GDM1 (cell line): ENCODE results near the gene NHEJ1.

ENCODE experiments used
- DNase-seq: peaks from one replicate; lab custom pipeline; 2025; lab: John Stamatoyannopoulos, UW

The NHEJ1 gene

DNA sequence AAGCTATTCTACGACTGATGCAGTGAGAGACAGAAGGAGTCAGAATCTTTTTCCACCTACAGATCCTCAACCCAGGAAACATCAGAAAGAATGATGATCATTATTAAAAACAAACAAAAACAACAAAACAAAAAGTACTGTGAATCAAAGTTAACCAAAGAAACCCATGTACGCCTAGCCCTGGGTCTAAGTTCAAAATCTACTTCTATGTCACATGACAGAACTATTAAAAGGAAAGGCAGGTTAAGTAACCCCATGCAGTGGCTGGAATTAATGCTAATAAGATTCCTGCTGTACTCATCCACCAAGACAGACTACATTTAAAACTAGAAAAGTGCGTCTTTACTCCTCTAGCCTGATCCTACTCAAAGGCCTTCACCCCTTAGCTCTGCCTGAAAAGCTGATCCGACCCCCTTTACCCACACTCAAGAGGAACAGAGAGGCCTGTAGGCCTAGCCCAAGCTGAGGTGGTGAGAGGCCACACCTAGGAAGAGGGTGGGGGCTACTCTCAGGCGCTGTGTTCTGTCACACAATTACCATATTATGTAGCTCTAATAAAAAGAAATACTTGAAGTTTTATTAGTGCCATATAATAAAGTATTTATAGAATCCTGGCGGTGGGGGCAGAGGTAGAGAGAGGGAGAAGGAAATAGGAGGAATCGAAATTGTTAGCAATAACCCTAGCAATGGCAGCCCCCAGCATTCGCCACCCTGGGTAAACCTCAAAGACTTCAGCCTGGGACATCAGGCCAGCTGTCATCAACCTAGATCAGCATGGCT is 37.1 kb downstream of the NHEJ1 start:
- DNase-seq, result no peak

DNA sequence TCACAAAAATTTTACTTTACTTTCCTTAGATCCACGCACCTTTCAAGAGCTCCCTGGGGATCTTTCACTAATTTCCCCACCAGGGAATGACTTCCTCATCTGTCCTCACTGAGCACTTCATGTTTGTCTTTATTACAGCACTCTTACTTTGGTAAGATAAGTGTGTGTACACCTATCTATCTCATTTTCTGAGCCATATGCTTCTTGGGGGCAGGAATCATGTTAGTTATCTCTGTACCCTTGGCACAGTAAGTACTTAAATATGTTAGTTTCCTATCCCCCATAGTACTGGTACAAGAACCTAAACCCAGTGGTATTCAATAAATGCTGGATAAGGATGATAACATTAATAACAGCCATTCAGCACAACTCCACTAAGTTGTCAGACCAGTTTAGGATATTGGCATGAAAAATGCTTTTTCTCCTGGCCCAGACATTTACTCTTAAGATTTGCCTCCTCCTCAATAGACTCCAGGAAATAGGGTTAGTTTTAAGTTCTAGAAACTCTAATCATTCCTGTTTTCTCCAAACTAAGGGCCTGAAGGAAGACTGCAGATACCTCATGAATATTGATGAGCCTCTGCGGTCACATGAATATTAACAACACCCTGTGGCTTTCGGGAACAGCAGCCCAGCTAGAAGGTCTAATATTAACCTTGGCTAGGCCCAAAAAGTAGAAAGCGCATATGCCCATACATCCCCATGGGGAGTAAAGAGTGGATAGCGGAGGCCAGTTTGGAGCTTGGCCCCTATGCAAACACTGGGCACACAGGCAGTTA is 38.2 kb downstream of the NHEJ1 start:
- DNase-seq, result no peak

DNA sequence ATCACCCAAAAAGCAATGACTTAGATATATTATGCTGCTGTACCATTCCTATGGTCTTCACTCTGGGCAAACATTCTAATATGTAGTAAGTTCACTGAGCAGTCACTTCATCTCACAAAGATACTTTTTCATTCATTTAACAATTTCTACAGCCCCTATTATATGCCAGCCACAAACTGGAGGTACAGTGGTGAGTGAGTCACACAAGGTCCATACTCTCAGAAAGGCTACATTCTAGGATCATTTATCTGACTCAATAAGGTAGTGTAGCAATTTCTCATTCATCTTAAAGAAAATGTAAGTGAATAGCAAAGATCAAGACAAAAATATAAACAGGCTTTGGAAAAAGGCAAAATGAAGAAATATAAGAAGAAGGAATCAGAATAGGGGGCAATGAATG is 40.5 kb downstream of the NHEJ1 start:
- no peak for DNase-seq

DNA sequence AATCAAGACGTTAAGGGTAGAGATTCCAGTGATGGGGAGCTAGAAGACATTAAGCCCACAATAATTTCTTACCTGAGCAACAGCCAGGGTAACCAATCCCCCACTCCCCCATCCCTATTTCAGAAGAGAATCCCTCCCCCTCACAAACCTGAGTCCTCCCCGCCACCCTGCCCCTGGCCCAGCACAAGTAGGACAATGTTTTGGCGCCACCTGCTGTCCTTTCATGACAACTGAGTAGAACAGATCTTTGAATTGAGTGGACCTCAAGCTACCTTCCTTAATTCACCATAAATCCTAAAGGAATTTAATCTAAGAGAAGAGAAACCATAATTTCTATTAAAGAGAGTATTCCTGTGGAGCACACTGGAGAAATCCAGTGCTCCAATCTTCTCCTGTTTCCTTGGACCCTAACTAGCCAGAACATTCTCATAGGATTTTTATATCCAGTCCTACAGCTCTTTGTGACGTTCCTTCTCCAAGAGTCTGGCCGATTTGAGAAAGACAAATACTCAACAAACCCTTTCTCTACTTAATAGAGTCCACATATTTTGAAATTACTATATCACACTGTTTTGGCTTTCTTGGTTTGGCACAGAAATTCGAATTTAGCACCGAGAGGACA is 41.1 kb downstream of the NHEJ1 start:
- DNase-seq, result peak; percentile 30

DNA sequence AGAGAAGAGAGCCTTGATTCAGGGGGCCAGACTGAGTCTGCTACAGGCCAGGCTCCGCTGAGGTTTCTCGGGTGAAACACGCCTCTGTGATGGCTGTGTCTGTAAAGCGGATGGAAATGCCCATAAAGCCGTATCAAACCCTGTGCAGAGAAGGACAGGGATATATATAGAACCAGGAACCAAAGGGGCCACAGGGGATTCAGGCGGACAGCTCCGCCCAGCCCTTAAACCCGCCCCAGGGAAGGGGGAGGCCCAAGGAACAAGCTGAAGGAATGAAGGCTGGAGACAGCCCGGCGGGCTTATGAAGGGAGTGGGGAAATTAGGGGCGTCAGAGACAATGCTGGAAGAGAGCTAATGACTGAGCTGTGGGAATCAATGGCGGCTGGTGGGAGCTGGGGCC is 42.1 kb downstream of the NHEJ1 start:
- DNase-seq, result no peak

DNA sequence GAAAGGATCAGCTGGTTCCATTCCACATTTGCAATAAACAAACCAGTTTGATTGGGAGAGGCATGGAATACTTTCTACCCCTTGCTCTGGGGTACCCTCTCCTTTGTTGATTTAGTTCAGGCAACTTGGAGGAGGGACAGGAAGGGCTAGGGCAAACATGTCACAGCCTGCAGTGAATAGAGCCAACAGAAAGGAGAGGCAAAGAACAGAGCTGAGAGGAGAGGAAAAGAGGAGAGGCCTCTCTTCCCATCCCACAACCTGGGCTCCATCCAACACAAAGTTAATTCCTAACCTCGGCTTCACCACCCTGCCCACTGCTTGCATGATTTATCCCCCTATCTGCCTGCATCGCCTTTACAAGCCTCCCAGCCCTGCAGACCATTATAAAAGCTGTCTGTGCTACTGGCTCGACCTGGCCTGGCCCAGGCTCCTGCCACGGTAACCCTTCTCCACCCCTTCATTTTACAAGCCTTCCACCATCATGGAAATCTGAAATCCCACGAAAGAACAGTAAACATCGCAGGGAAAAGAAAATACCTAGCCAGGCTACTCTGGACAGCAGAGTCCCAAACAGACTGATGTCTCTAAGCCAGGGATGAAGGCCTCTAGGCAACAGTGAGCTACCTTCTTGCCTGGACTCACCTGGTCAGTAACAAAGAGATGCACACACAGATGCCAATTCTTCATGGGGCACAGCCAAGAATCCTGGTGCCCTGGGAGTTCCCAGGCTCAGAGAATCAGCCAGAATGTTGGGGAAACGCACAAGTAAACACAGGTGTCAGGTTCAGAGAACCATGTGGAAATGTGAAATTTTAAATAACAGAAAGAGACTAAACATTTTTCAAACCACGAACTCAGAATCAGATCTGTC is 43.6 kb downstream of the NHEJ1 start:
- DNase-seq, result no peak

DNA sequence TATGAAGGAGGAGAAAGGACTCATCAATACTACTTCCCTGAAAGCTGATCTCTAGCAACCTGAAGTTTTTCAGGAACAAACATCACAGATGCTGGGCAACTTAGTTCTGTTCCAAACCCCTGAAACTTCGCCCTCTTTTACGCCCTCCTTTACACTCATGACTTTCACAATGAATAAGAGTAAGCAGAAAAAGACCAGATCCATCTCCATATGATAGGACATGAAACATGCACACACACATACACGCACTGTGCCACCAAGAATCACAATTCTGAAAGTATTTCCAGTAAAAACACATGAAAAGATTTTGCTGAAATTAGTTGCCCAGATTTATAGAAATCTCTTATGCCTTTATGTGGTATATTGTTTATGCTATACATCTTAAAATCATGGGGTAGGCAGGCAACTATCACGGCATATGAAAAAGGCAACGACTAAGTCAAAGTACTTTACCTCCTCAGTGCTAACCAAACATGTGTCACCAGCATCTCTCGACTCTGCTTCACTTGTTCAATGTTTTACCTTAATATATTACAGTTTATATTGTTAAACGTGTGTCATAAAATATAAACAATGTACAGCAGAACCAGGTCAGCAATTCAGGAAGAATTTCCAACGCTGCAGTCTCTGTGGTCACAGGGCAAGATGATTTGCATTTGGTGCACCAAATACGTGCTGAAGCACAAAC is 47.8 kb downstream of the NHEJ1 start:
- no peak for DNase-seq

DNA sequence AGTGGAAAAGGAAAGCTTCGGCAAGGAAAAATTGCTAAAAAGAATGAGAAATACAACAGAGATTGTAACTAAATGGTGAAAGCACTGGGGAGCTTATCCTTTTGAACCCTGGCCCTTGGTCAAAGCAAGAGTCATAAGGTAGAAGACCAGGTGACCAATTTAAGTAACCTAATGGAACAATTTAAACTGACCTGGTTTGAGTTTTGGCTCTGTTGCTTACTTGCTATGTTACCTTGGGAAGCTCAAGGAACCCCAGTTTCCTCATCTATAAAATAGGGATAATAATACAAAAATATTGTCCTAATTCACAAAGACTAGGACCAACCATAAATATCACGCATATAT is 48.6 kb downstream of the NHEJ1 start:
- DNase-seq, result no peak

DNA sequence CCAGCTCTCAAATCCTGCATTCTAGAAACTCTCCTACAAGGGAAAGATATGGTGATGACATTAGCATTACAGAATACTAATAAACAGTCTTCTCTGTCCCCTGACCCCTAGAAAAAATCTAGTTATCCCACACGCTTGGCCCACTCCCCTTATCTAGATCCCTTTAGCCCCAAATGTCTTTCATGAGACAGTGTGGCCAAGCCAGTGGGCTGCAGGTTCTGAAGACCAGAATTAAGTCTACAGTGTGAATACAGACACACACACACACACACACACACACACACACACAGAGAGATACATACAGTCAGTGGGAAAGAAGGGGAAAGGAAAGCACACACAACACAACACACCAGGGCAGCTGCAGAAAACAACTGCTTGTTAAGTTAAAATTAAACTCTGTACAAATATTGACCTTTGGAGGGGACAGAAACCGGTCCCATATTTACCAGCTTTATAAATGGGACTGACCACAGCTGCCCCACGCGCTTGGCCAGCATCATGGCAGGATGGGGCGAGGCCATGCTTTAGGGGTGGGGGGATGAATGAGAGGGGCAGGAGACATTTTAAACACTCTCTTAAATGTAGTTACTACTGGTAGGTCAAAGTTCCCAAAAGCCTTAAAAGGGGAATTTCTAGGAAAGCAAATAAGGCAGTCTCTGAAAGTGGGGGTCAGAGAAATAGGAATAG is 49.1 kb downstream of the NHEJ1 start:
- no peak for DNase-seq

DNA sequence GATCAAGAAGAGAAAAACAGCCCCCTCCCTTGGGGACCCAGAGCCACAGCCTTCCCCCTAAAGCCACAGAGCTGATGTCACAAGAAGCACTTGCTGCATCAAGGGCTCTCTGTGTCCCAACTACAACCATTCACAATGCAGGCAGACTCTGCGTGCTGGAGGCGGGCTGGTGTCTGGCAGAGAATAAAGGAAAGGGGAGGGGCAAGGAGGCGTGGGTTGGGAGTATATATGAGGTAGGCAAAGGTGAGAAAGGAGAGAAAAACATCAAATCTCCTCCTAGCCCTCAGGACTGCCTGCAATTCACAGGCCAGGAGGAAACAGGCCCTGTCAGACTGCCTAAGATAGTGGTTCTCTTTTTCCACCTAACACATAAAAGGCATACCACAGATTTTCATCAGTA is 51.1 kb downstream of the NHEJ1 start:
- DNase-seq, result no peak

DNA sequence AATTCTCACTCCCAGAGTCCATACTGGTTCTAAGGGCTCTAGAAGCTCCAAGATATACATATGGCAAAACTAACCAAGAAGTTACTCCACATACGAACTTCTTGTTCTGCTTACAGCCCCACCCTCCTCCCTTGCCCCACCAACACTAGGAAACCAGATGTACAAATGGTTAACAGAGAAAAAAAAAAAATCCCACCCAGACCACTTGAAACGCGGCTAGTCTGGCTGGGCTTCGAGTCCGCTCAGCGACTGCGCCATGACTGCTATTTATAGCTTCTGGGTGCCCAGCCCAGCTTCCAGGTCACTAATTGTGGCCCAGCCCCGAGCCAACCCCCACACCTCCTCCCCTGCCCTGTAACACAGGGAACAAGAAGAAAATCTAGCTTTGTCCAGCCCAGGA is 52.9 kb downstream of the NHEJ1 start:
- DNase-seq, result no peak

DNA sequence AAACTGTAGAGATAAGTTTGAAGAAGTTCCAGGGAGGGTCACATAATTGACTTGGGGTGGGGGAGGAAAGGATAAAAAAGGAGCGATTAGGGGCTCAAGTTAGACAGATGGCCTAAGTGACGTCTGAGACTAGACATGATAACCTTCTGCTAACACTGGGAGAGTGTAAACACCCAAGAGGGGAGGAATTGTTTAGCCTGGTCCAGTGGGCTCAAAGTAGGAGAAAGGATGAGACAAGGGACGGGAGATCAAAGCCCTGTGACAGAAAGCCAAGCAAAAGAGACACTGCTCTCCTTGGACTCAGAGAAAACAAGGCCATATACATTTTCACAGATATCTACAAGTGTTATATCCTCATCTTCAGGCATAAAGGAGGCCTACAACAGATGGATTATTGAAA is 54.4 kb downstream of the NHEJ1 start:
- DNase-seq, result no peak

DNA sequence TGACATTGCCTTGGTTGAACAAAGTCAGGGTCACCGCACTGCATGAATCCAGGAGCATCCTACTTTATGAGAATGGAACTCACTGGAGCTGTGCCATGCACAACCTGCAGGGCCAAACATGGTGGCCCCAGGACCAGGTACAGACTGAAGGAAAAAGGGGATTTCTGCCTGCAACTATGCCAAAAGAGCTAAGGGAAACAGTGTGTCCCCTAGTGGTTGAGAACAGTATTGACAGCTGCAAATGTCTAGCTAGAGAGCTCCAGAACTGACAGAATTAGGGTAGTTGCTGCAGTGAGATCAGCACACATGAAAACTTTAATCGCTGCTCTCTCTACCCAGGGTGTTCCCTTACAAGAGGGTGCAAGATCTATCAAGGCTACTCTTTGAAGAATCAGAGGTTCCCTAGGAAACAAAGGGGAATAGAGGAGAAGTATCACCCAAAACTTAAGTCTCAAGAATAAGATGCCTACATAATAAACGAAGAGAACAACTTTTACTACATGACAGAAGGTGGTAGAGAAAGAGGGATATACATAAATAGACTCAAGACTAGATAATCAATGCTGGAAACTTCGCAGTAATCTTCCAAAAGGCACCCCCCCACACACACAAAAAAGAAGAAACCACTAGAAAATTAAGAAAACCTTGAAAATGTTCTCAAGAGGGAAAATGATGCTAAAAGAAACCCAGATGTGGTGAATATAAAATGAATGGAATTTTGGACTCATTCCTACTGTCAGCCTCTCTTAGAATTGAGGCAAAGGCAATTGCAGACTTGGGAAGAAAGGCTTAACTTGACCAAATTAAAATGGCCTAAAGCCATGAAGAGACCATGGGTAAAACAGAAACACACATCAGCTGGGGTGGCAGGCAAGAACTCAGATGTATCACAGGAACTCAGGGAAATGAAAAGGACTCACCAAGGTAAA is 56.2 kb downstream of the NHEJ1 start:
- DNase-seq, result peak; percentile 31

DNA sequence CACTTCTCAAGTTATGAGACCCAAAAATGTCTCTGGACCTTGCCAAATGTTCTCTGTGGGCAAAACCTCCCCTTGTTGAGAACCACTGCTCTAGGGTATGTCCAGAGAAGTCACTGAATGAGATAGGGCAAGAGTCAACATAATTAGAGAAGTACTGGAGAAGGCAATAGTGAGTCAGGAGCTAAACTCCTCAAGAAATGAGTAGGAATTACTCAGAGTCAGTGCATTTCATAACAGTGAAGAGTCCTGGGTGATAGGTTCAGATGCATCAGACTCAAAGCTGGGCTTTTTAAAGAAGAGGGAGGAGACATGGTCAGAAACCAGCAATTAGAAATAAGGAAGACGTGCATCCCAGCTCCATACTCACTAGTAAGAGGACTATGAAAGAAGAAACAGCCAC is 61.3 kb downstream of the NHEJ1 start:
- no peak for DNase-seq

DNA sequence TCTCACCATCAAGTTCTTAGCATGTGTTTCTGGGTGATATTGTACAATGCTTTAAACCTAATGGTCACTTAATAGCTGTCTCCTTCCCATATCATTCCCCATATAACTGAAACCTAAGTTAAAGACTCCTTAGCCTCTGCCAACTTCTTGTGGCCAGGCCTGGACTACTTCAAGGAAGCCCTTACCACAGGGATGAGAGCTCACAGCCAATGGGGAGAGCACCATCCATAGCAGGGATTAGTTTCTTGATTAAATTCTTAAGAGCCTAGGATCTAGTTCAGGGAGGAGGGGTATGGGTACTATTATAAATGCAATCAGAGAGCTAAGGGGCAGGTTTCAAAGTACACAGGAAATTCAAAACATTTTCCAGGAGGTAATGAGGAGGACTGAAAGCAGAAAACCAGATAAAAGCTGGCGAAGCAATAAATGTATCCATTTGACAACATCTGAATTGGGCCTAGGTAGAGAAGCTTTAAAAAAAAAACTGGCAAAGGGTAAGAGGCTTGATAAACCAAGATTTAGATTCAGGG is 65.1 kb downstream of the NHEJ1 start:
- DNase-seq, result no peak

DNA sequence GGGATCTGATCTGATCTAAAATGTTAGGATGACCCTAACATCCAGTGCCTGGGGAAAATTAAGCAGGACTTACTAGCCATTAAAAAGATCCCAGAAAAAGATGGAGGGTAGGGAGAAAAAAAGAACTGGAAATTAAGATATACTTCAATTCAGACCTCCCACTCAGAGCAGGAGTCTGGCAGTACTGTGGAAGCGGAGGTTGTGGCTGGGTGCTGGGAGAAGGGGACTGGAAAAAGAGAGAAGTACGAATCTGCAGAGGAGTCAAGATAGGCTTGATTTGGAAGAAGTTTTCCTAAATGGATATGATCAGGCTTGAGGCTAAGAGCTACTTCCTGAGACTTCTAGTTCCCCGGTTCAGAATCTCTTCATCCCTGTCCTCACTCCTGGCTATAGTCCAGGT is 66.4 kb downstream of the NHEJ1 start:
- no peak for DNase-seq

DNA sequence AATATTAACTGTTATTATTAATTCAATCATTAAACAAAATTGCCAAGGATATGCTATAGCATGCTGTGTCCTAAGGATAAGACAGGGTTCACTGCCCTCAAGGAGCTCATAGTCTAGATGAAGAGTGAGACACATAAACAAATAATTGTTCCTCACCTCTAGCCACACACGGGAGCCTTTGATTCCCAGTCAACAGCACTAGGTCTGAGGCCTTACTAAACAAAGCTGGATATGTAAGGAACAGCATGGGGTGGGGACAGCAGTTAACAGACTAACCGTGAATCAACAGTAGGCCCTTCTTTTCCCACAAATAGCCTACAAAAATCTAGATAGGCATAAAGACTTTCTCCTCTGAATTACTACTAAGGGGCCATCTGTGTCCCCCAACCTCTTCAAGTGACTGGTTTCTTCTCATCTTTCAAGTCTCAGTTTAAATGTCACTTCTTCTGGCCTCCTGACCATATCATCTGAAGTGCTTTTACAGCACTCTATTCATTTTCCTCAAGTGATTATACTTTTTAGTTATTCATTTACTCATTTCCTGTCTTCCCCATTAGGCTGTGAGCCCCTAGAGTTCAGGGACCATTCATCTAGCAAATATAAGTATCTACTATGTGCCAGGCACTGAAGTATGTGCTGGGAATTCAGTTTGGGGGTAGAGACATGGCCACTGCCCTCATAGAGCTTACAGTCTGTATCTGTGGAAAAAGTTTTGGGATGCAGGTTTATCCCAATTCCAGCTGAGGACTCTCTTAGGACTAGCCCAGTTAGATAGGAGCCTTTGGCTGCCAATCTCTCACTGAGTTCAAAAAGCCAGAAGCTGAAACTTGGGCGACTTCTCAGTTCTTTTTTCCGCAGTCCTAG is 69.9 kb downstream of the NHEJ1 start:
- DNase-seq, result no peak

DNA sequence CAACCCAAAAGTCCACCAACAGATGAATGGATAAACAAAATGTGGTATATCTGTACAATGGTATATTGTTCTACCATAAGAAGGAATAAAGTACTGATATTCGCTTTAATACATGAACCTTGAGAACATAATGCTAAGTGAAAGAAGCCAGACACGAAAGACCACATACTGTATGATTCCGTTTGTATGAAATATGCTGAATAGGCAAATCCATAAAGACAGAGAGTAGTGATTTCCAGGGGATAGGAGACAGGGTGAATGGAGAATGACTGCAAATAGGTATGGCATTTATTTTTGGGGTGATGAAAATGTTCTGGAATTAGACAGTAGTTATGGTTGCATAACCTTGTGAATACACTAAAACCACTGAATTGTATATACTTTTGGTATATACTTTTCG is 71.3 kb downstream of the NHEJ1 start:
- no peak for DNase-seq

DNA sequence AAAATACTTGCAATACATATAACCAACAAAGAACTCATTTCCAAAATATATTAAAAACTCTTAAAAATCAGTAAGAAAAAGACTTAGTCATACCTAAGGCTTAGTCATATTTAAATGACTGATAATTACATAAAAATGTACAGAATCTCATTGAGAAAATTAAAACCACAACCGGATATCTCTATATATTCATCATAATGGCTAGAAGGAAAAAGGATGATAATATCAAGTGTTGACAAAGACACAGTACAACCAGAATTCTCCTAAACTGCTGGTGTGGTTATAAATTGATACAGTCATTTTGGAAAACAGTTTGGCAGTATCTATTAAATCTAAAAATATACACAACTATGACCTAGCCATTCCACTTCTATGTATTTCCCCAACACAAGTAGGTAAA is 72.8 kb downstream of the NHEJ1 start:
- DNase-seq, result no peak
